A549 (cell line): Measurements from ENCODE around the gene TMEM156.

Source experiments
- CHD2 ChIP-seq: fragments of 150-350 bp; IDR thresholded peaks from 2 replicates; pipeline ENCODE4 v1.6.1; 2014; ENCODE audit warnings: low read length; ENCODE audit not compliant: partially characterized antibody
- CTCF ChIP-seq: fragments of >200 bp; sonication (Bioruptor Twin); formaldehyde crosslinking; IDR thresholded peaks from 3 replicates; pipeline ENCODE4 v1.5.1; 2016
- ELK1 ChIP-seq: fragments of 150-350 bp; IDR thresholded peaks from 2 replicates; pipeline ENCODE4 v1.6.1; 2014; ENCODE audit warnings: low read depth, mild to moderate bottlenecking, low read length
- HES2 ChIP-seq: fragments of >200 bp; sonication (Bioruptor Twin); formaldehyde crosslinking; IDR thresholded peaks from 2 replicates; pipeline ENCODE4 v1.6.1; 2016
- POLR2AphosphoS2 ChIP-seq: conservative IDR thresholded peaks from 2 replicates; pipeline ENCODE4 v1.6.1; 2012; ENCODE audit warnings: low read length, improper control_type of control experiment, inconsistent platforms
- REST ChIP-seq: fragments of 200-600 bp; sonication (generic); IDR thresholded peaks from 2 replicates; pipeline ENCODE4 v1.6.1; 2016; ENCODE audit warnings: antibody characterized with exemption, mild to moderate bottlenecking, moderate library complexity
- TP53 ChIP-seq: fragments of 250-450 bp; sonication (Bioruptor Pico); IDR thresholded peaks from 2 replicates; pipeline ENCODE4 v1.5.0; 2021; ENCODE audit warnings: mild to moderate bottlenecking, moderate library complexity

- TF ChIP-seq ELK1 = no peak
- no peak for TF ChIP-seq POLR2AphosphoS2
- TF ChIP-seq CTCF = no peak
- TF ChIP-seq REST = no peak
- no peak for TF ChIP-seq HES2
- no peak for TF ChIP-seq TP53 (CRISPR knock-in tag)
- TF ChIP-seq CHD2 = no peak
Measured at GRCh38 chr4:38958453-38959190, 73.6 kb downstream of the TMEM156 start.
